GM19239 (cell line): Measurements from ENCODE around the gene NUPR1.
"Not testable (repeated sequence)": the region's sequence is repeated elsewhere in the genome, so short reads cannot be mapped to it uniquely, and the experiment has no call there.

Experiments used
- DNase-seq: peaks from one replicate; pipeline ENCODE4 v3.0.0; 2011; ENCODE audit warnings: low spot score; ENCODE audit not compliant: insufficient read length
- FAIRE-seq: peaks from 2 replicates; lab custom pipeline; 2011; peaks lifted over from hg19 to GRCh38; lab: Jason Lieb, UNC

The NUPR1 gene

DNA sequence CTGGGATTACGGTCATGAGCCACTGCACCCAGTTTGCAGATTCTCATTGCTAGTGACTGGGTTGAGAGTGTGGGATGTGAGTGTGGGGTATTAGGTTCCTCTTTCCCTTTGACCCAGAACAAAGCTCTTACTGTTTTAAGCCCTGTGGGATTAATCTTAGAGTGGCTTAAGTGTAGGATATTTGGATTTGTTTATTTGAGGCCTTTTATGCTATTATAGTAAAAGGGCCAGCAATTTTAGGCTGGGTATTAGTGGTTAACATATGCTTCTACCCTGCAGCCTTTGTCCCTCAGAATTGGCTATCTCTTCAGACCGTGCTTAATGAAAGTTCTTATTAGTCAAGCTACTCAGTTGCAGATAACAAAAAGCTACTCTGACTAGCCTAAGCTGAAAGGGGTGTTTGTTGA, 18.1 kb upstream of the NUPR1 start:
- no peak for FAIRE-seq
- no peak for DNase-seq

DNA sequence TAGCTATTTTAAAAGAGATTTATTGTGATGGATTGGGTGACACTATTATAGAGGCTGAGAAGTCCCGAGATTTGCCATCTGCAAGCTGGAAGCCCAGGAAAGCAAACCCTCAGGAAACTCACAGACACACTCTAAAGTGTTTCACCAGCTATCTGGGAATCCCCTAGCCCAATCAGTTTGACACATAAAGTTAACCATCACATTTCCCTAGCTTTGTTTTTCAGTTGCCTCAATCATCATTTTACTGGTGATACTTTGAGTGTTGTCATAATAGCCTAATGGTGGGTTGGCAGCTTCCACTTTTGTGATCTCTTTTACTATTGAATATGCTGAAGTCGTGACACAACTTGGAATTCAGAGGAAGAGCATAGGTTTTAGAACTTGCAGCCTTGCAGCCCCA, 16.8 kb upstream of the NUPR1 start:
- FAIRE-seq (peak; percentile 33), DNase-seq (no peak)

GRCh38 chr16:28554634-28555423, 16.1 kb upstream of the NUPR1 start:
- FAIRE-seq (no peak), DNase-seq (no peak)

GRCh38 chr16:28553776-28554633, 15.2 kb upstream of the NUPR1 start, which contains the start of gene SGF29:
TSS of gene SGF29 (plus strand) at chr16:28553920. CDS start at chr16:28581070, 27,150 bp downstream.
- FAIRE-seq, result peak; percentile 92

GRCh38 chr16:28549301-28549899, 10.6 kb upstream of the NUPR1 start:
- no peak for FAIRE-seq
- DNase-seq, result no peak

More at GRCh38 chr16:28553776-28554633, 15.2 kb upstream of the NUPR1 start, which contains the start of gene SGF29:
- peak; percentile 85 for DNase-seq

DNA sequence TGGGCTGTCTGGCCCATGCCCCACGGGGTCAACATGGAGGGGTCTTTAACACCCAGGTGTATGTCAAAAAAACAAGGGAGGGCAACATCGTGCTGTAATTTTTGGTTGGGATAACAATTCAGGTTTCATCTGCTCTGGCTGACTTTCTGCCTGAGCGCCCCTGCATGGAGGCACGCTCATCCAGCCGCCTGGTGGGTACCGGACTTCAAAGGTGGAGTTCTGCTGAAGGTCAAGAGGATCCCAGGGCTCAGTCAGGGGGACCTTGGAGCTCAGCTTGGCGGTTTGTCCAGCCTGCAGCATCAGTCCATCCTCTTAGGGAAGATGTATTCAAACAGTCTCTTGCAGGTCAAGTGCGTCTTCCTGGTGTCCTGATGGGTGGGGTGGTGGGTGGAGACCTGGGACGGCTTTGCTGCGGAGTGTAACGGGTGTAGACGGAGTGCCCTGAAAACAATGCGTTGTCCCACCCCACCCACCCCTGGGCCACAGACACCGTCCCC, 9.6 kb upstream of the NUPR1 start:
- FAIRE-seq (no peak), DNase-seq (no peak)

GRCh38 chr16:28546626-28547025, 7.9 kb upstream of the NUPR1 start:
- FAIRE-seq (no peak), DNase-seq (no peak)

GRCh38 chr16:28545964-28546363, 7.2 kb upstream of the NUPR1 start:
- FAIRE-seq, DNase-seq: not testable (repeated sequence)

- FAIRE-seq (no peak), DNase-seq (no peak)
Measured at GRCh38 chr16:28544998-28545397, 6.2 kb upstream of the NUPR1 start.

- DNase-seq (no peak), FAIRE-seq (no peak)
Measured at GRCh38 chr16:28543072-28543471, 4.3 kb upstream of the NUPR1 start.

DNA sequence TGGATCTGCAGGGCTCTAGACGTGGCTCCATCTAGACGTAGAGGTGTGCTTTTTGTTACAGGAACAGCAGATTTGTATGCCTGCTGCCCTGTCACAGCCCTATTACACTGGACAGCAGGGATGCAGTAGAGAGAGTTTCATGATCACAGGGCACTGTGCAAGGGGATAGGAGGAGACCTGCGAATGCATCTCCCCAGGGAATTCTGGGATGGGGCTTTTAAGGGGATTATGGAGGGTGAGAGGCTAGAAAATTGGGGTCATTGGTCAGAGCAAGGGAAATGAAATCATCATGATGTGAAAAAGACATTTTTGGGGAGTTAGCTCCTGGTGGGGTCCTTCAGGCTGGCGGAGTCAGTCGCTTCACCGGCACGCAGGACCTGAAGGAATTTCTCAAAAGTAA, 3.9 kb upstream of the NUPR1 start:
- DNase-seq (no peak), FAIRE-seq (no peak)

DNA sequence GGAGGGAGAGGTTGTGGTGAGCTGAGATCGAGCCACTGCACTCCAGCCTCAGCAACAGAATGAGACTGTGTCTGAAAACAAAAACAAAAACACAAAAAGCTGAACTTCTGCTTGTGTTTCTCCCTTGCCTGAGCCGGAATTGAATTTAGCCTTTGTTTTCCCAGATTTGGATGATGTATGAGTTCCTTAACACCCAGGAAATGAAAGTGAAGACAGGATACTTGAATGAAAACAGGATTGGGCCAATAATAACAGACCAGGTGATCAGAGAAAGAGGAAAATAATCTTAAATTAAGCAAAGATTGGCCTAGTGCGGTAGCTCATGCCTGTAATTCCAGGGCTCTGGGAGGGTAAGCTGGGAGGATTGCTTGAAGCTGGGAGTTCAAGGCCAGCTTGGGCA, 1.6 kb upstream of the NUPR1 start:
- DNase-seq (no peak), FAIRE-seq (no peak)

DNA sequence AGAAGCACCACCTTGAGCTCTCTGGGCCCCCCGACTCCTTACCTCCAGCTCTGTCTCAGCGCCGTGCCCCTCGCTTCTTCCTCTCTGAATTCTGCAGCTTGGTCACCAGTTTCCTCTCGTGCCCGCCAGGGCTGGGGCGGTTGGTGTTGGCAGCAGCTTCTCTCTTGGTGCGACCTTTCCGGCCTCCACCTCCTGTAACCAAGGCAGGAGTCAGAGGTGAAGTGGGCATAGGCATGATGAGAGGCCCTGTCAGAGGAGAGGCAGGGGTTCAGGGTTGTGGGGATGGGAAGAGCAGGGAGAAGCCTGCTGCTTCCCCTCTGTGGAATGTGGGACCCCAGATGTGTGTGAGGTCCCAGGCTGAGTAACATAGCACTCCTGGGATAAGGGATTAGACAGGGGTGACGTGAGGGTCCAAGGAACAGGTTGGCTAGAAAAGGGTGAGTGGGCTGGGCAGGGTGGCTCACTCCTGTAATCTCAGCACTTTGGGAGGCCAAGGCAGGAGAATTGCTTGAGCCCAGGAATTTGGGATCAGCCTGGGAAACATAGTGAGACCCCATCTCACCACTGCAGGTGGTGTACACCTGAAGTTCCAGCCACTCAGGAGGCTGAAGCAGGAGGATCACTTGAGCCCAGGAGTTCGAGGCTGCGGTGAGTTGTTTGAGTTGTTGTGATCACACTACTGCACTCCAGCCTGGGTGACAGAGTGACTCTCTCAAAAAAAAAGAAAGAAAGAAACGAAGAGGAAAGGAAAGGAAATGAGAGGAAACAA, 626 bp downstream of the NUPR1 start:
- no peak for FAIRE-seq
- DNase-seq, result no peak

GRCh38 chr16:28537076-28537475, 1.7 kb downstream of the NUPR1 start:
- no peak for FAIRE-seq
- DNase-seq, result no peak

DNA sequence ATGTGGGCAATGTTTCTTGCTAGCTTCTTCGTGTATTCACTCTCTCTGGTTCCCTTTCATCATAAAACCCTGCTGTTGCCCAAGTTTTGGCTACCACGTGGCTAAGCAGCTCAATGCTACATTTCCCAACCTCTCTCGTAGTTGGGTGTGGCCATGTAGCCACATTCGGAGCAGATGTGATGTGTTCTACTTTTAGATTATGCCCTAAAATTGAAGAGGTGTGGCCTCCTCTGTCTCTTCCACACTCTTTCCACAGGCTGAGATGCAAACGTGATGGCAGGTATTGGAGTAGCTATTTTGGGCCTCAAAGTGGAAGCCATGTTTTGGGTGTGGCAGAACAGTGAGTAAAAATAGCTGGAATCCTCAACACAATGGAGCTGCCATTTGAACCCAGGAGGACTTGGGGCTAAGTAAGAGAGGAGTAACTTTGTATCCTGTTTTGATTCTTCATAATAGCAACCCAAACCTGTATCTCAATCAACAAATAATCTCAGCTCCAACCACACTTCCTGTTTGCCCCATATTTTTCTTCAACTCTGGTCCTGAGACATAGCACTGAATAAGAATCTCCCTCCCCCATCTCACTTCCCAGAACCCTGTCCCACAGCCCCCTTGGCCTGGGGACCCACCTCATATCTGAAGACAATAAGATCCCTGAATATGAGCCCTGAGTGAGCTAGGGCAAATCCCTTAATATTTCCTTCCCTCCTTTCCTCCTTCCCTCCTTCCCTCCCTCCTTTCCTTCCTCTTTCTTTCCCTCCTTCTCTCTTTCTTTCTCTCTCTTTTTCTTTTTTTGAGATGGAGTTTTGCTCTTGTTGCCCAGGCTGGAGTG, 4.0 kb downstream of the NUPR1 start:
- DNase-seq (no peak), FAIRE-seq (no peak)

GRCh38 chr16:28532940-28533647, 5.7 kb downstream of the NUPR1 start:
- no peak for FAIRE-seq
- no peak for DNase-seq

DNA sequence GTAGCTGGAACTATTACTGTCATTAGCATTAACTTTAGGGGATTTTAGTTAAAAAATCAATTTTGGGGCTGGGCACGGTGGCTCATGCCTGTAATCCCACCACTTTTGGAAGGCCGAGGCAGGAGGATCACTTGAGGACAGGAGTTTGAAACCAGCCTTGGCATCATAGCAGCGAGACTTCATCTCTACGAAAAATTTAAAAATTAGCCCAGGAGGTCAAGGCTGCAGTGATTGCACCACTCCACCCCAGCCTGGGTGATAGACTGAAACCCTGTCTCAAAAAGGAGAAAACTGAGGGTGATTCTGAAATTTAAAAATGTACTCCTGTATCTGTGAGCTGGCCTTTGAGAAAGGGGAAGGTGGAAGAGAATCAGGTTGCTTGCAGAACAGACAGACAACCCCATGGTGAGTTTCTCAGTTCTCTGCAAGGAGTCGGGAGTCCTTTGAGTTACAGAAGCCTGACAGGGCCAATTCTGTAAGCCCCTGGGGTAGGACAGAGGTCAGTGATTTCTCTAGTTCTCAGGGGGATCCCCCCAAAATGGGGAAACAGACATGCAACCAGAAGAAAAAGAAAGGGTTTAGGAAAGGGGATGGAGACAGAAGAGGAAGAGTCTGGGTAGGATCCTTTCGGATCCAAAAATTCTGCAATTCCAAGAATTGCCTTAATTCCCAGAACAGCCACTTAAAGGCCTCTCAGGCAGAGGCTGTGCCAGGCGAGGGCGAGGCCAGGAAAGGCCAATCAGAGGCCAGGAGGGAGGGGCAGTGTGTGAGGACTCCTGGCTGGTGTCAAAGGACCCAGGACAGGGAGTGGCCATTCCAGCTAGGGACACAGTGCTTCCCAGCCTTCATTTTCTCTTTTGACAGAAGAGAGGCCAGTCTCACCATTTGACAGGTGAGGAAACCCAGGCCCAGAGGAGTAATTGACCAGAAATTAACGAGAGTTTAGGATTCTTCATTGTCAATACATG, 6.7 kb downstream of the NUPR1 start:
- FAIRE-seq, result no peak

More for the DNA sequence above, 6.7 kb downstream of the NUPR1 start:
- DNase-seq, result no peak
